Measurements from ENCODE around the gene PPP3CB.

Gene PPP3CB

GRCh38 chr10:73408978-73409521 is 86.8 kb downstream of the PPP3CB start:
- Histone ChIP-seq H3K27me3 (ENCODE audit: insufficient read depth, poor library complexity, severe bottlenecking) (no peaks in the 10 kb centered on the region), H3K4me1 (ENCODE audit: insufficient read depth, poor library complexity, severe bottlenecking) (peaks cover 5% of the 10 kb centered on the region), H3K9me3 (ENCODE audit: severe bottlenecking) (no peaks in the 10 kb centered on the region), H3K27ac (ENCODE audit: poor library complexity, severe bottlenecking) (no peak overlapping the region), H3K4me3 (ENCODE audit: severe bottlenecking) (no peak overlapping the region), H3K36me3 (ENCODE audit: low read depth) (peaks cover 14% of the 10 kb centered on the region)
- DNase-seq (ENCODE audit: low spot score) (no peak), ATAC-seq (ENCODE audit: low read depth) (no peak)
- TF ChIP-seq CTCF (IDR thresholded peaks at IDR 0.05; ENCODE audit: poor library complexity, severe bottlenecking) = no peak

- H3K9me3 ChIP-seq (ENCODE audit: severe bottlenecking) = no peaks in the 10 kb centered on the region
- TF ChIP-seq CTCF (IDR thresholded peaks at IDR 0.05; ENCODE audit: poor library complexity, severe bottlenecking) = no peak
- H3K27ac ChIP-seq (ENCODE audit: poor library complexity, severe bottlenecking) = no peak overlapping the region
- no peak for DNase-seq (ENCODE audit: low spot score)
- ATAC-seq (ENCODE audit: low read depth) = no peak
- no peak overlapping the region for H3K4me3 ChIP-seq (ENCODE audit: severe bottlenecking)
- H3K4me1 ChIP-seq (ENCODE audit: insufficient read depth, poor library complexity, severe bottlenecking) = peaks cover 5% of the 10 kb centered on the region
- peaks cover 19% of the 10 kb centered on the region for H3K36me3 ChIP-seq (ENCODE audit: low read depth)
- H3K27me3 ChIP-seq (ENCODE audit: insufficient read depth, poor library complexity, severe bottlenecking) = no peaks in the 10 kb centered on the region
These were observed 87.8 kb downstream of the PPP3CB start for GRCh38 chr10:73408061-73408460.

GRCh38 chr10:73407495-73407894 is 88.3 kb downstream of the PPP3CB start:
- H3K4me1 ChIP-seq (ENCODE audit: insufficient read depth, poor library complexity, severe bottlenecking) = peaks cover 5% of the 10 kb centered on the region
- H3K27me3 ChIP-seq (ENCODE audit: insufficient read depth, poor library complexity, severe bottlenecking) = no peaks in the 10 kb centered on the region
- H3K27ac ChIP-seq (ENCODE audit: poor library complexity, severe bottlenecking) = no peak overlapping the region
- no peak overlapping the region for H3K4me3 ChIP-seq (ENCODE audit: severe bottlenecking)
- DNase-seq (ENCODE audit: low spot score) (no peak), ATAC-seq (ENCODE audit: low read depth) (no peak)
- H3K36me3 ChIP-seq (ENCODE audit: low read depth) = peaks cover 19% of the 10 kb centered on the region
- H3K9me3 ChIP-seq (ENCODE audit: severe bottlenecking) = no peaks in the 10 kb centered on the region
- TF ChIP-seq CTCF (IDR thresholded peaks at IDR 0.05; ENCODE audit: poor library complexity, severe bottlenecking) = no peak

- Histone ChIP-seq H3K36me3 (ENCODE audit: low read depth) (peaks cover 19% of the 10 kb centered on the region), H3K27ac (ENCODE audit: poor library complexity, severe bottlenecking) (no peak overlapping the region), H3K9me3 (ENCODE audit: severe bottlenecking) (no peaks in the 10 kb centered on the region), H3K4me3 (ENCODE audit: severe bottlenecking) (no peak overlapping the region), H3K27me3 (ENCODE audit: insufficient read depth, poor library complexity, severe bottlenecking) (no peaks in the 10 kb centered on the region), H3K4me1 (ENCODE audit: insufficient read depth, poor library complexity, severe bottlenecking) (peaks cover 5% of the 10 kb centered on the region)
- no peak for ATAC-seq (ENCODE audit: low read depth)
- DNase-seq (ENCODE audit: low spot score) = no peak
- TF ChIP-seq CTCF (IDR thresholded peaks at IDR 0.05; ENCODE audit: poor library complexity, severe bottlenecking) = no peak
These were observed 89.0 kb downstream of the PPP3CB start for GRCh38 chr10:73406846-73407245.

GRCh38 chr10:73405556-73405955 is 90.3 kb downstream of the PPP3CB start:
- no peak for TF ChIP-seq CTCF (IDR thresholded peaks at IDR 0.05; ENCODE audit: poor library complexity, severe bottlenecking)
- Histone ChIP-seq H3K36me3 (ENCODE audit: low read depth) (peaks cover 28% of the 10 kb centered on the region), H3K27me3 (ENCODE audit: insufficient read depth, poor library complexity, severe bottlenecking) (no peaks in the 10 kb centered on the region)

More at GRCh38 chr10:73405556-73405955, 90.3 kb downstream of the PPP3CB start:
- Histone ChIP-seq H3K4me3 (ENCODE audit: severe bottlenecking) (no peak overlapping the region), H3K4me1 (ENCODE audit: insufficient read depth, poor library complexity, severe bottlenecking) (peaks cover 5% of the 10 kb centered on the region), H3K9me3 (ENCODE audit: severe bottlenecking) (no peaks in the 10 kb centered on the region), H3K27ac (ENCODE audit: poor library complexity, severe bottlenecking) (no peak overlapping the region)
- no peak for DNase-seq (ENCODE audit: low spot score)
- ATAC-seq (ENCODE audit: low read depth) = no peak

Data from RWPE2 (cell line).